SK-N-SH treated with all-trans-retinoic acid at 6 μM for 48 hours (cell line): ENCODE data around the gene FLOT1.

Source experiments
- ATAC-seq: fragments of 200-7000 bp; cut with Tn5 transposase; 3 replicates; pipeline ENCODE4 v1.9.1; 2020; ENCODE audit warnings: mild to moderate bottlenecking, moderate library complexity
- ARNTL ChIP-seq: fragments of 450-650 bp; formaldehyde crosslinking; IDR thresholded peaks from 2 replicates; pipeline ENCODE4 v1.5.0; 2020; ENCODE audit warnings: low read depth, mild to moderate bottlenecking, moderate library complexity, borderline replicate concordance
- BACH2 ChIP-seq: fragments of 250-450 bp; sonication (Bioruptor Pico); IDR thresholded peaks from 2 replicates; pipeline ENCODE4 v1.9.0; 2021; ENCODE audit warnings: mild to moderate bottlenecking, borderline replicate concordance
- ESRRG ChIP-seq: fragments of 250-450 bp; sonication (Bioruptor Pico); IDR thresholded peaks from 2 replicates; pipeline ENCODE4 v1.6.1; 2021; ENCODE audit warnings: mild to moderate bottlenecking
- GLIS3 ChIP-seq: fragments of 250-450 bp; sonication (Bioruptor Pico); IDR thresholded peaks from 2 replicates; pipeline ENCODE4 v1.5.0; 2020; ENCODE audit warnings: mild to moderate bottlenecking, moderate library complexity
- ISL1 ChIP-seq: fragments of 250-450 bp; sonication (Bioruptor Pico); IDR thresholded peaks from 2 replicates; pipeline ENCODE4 v2.1.2; 2022; ENCODE audit warnings: mild to moderate bottlenecking, moderate library complexity
- PATZ1 ChIP-seq: fragments of 250-450 bp; sonication (Bioruptor Pico); IDR thresholded peaks from 2 replicates; pipeline ENCODE4 v1.8.0; 2020; ENCODE audit warnings: mild to moderate bottlenecking, moderate library complexity, borderline replicate concordance
- POU6F1 ChIP-seq: fragments of 250-450 bp; sonication (Bioruptor Pico); IDR thresholded peaks from 2 replicates; pipeline ENCODE4 v1.8.0; 2021; ENCODE audit warnings: low read depth, mild to moderate bottlenecking, moderate library complexity, borderline replicate concordance
- PPARA ChIP-seq: fragments of 250-450 bp; sonication (Bioruptor Pico); IDR thresholded peaks from 2 replicates; pipeline ENCODE4 v1.5.0; 2020; ENCODE audit warnings: mild to moderate bottlenecking, borderline replicate concordance
- SNAI2 ChIP-seq: fragments of 250-450 bp; sonication (Bioruptor Pico); IDR thresholded peaks from 2 replicates; pipeline ENCODE4 v1.5.0; 2020; ENCODE audit warnings: mild to moderate bottlenecking, moderate library complexity
- TSHZ2 ChIP-seq: fragments of 250-450 bp; sonication (Bioruptor Pico); IDR thresholded peaks from 2 replicates; pipeline ENCODE4 v1.5.0; 2020; ENCODE audit warnings: mild to moderate bottlenecking, moderate library complexity
- ZC3H10 ChIP-seq: fragments of 250-450 bp; sonication (Bioruptor Pico); IDR thresholded peaks from 2 replicates; pipeline ENCODE4 v1.5.1; 2021; ENCODE audit warnings: mild to moderate bottlenecking, moderate library complexity
- ZFP3 ChIP-seq: fragments of 250-450 bp; sonication (Bioruptor Pico); IDR thresholded peaks from 2 replicates; pipeline ENCODE4 v1.5.0; 2020; ENCODE audit warnings: mild to moderate bottlenecking, moderate library complexity
- ZNF565 ChIP-seq: fragments of 450-650 bp; formaldehyde crosslinking; conservative IDR thresholded peaks from 2 replicates; pipeline ENCODE4 v1.5.0; 2020; ENCODE audit warnings: low read depth, mild to moderate bottlenecking, moderate library complexity
- ZNF70 ChIP-seq: fragments of 450-650 bp; formaldehyde crosslinking; IDR thresholded peaks from 2 replicates; pipeline ENCODE4 v1.5.0; 2020; ENCODE audit warnings: mild to moderate bottlenecking, moderate library complexity
- ZNF8 ChIP-seq: fragments of 450-650 bp; formaldehyde crosslinking; IDR thresholded peaks from 2 replicates; pipeline ENCODE4 v1.5.0; 2020; ENCODE audit warnings: mild to moderate bottlenecking, moderate library complexity

FLOT1 gene

DNA sequence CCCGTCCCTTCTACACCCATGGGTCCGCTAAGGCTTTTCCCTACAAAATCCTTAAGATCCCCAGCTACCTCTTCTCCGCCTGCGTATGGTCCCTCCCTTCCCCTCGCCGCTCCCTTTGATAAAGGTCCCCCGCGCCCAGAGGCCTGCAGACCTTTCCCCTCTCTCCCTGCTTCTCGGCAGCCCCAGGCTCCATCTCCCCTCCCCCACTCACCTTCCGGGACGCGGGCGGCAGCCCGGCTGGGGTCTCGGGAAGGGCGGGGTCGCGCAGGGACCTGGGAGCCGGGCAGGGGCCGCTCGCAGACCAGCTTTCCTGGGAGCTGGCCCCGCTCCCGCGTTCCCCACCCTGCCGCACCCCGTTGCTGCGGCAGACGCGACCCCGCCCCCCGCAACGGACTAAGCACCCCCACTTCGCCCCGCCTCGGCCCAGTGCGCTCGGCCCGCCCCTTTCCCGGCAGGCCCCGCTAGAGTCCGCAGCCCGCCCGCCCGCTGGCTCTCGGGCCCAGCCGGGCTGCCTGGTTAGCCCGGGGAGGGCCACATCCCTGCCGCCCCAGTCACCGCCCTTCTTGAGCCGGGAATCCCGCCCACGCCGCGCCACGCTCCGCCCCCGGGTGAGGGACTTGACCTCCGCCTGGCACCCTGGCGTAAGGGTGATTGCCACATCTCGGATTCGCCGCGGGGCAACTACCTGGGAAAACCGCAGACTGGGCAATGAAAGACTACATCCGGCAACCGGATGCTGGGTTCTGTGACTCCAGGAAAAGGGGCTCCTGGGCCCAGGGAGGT lies at the start of gene FLOT1:
TSS of gene FLOT1 (minus strand) at position 372 of the 783 bp plus-strand sequence. CDS start 498 bp downstream, outside the sequence.
- peak; percentile 95 for ATAC-seq
- no peak for TF ChIP-seq ZFP3 (CRISPR knock-in tag)
- TF ChIP-seq PPARA (CRISPR knock-in tag) = no peak
- no peak for TF ChIP-seq POU6F1 (CRISPR knock-in tag)
- TF ChIP-seq ISL1 = no peak; the same call in 1 of the 2 replicates
- TF ChIP-seq SNAI2 (CRISPR knock-in tag) = 0 out of 2 replicates have a peak, but pooled peaks have one; percentile 8
- TF ChIP-seq ZNF565 = no peak
- no peak for TF ChIP-seq TSHZ2
- TF ChIP-seq ESRRG = no peak
- TF ChIP-seq PATZ1 (CRISPR knock-in tag) = peak; percentile 95
- TF ChIP-seq ZNF70 = no peak
- no peak for TF ChIP-seq ARNTL (CRISPR knock-in tag)
- TF ChIP-seq ZC3H10 (CRISPR knock-in tag) = no peak; the same call in 1 of the 2 replicates
- no peak for TF ChIP-seq ZNF8 (CRISPR knock-in tag)
- TF ChIP-seq, all 23 proteins: peak for 2

GRCh38 chr6:30790724-30791383 lies 48.4 kb upstream of the FLOT1 start:
- ATAC-seq = peak; percentile 44; the same call in 2 of the 3 replicates
- TF ChIP-seq POU6F1 (CRISPR knock-in tag) (no peak), BACH2 (CRISPR knock-in tag) (no peak), GLIS3 (CRISPR knock-in tag) (no peak), ESRRG (no peak), ZC3H10 (CRISPR knock-in tag) (no peak), ARNTL (CRISPR knock-in tag) (no peak), ISL1 (no peak), ZNF70 (no peak)

DNA sequence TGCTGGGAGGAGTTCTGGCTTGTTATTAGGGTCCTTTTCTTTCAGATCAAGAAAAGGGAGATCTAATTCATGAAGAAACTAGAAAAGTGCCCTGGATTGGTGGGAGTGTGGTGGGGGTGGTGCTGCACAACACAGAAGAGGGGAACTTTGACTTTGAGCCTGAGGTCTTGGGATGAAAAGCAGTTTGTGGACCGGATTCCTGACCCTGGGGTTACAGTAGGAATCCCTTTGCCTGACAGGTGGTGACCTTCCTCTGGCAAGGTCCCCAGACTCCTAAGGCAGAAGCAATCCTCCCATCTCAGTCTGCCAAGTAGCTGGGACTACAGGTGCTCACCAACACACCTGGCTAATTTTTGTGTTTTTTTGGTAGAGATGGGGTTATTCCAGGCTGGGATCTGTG lies 47.1 kb upstream of the FLOT1 start:
- TF ChIP-seq PPARA (CRISPR knock-in tag) (no peak), BACH2 (CRISPR knock-in tag) (no peak), POU6F1 (CRISPR knock-in tag) (no peak), ESRRG (no peak), ZC3H10 (CRISPR knock-in tag) (no peak)
- ATAC-seq = no peak

DNA sequence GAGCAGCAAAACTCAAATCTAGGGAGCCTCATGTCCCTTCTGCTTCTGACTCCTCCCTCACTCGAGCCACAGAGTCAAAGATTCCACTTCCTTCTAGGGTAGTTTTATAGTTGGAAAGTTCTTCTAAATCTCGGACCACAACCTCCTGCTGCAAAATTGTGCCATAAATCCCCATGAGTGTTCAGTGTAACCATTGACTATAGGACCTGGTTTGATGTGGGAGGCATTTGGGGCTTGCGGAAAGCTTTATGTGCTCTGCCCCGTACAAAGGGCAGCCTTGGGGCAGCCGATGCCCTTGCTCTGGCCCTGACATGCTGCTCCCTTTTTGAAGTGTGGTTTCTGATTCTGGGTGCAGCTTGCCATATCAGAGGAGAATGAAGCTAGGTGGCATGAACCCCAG lies 45.5 kb upstream of the FLOT1 start:
- no peak for ATAC-seq
- TF ChIP-seq ZNF70 (no peak), PATZ1 (CRISPR knock-in tag) (no peak)
